Measurements from ENCODE around the gene B4GALT2.

DNA sequence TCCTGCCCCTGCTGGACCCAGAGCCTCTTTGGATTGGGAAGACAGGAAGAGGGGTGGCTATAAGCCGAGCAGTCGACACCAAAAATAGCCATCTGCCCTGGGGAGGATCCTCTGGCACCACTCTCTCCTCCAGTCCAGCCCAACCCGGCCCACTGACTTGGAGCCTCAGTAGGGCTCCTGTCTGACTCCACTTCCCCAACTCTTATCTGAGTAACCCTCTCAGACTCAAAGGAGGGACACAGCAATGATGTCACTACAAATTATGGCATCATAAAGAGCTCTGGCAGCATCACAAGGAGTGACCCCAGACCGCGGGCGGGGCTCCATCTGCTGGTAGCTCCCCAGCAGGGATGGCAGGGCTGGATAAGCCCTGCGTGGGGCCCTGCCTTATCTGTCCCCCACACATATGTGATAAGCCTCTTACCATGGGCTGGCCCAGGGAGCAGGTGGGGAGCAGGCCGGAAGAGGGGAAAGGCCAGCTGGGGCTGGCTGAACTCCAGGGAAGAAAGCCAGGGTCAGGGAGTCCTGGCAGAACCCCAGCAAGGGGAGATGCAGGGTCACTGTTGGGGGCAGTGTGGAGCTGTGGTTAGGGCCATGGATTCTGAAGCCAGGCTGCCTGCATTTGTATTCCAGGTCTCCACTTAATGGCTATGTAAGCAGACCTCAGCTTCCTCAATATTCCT is 56.9 kb downstream of the B4GALT2 start:
- no peak for TF ChIP-seq SUZ12 (IDR thresholded peaks at IDR 0.05; ENCODE audit: extremely low read depth, insufficient read depth, insufficient read length)
- TF ChIP-seq YY1 (IDR thresholded peaks at IDR 0.05; ENCODE audit: insufficient read depth, insufficient read length): no peak
- no peak for TF ChIP-seq ZNF274 (IDR thresholded peaks at IDR 0.05; ENCODE audit: low read depth, low read length)

All from NT2/D1 (cell line).